AG04449 (cell line): ENCODE measurements around the gene SARM1.
"Not testable (repeated sequence)": the region's sequence is repeated elsewhere in the genome, so short reads cannot be mapped to it uniquely, and the experiment has no call there.

Experiments used
- CTCF ChIA-PET: fragments of 350-600 bp; formaldehyde crosslinking; extraction: SDS; loops from one replicate; lab custom pipeline; 2021; ENCODE audit warnings: antibody characterized with exemption; lab: Yijun Ruan, JAX
- POLR2A ChIA-PET: fragments of 400-600, 350-600 bp; formaldehyde crosslinking; extraction: SDS; loops from one replicate; lab custom pipeline; 2020; ENCODE audit warnings: antibody characterized with exemption, inconsistent platforms; lab: Yijun Ruan, JAX
- DNase-seq: peaks from one replicate; pipeline ENCODE4 v3.0.0-alpha.2; 2010; ENCODE audit warnings: low read depth, low spot score
- H3K4me3 ChIP-seq: 2 replicates; pipeline ENCODE4 v1.5.1; 2011; ENCODE audit warnings: low read depth, mild to moderate bottlenecking, control low read depth, low read length
- TF ChIP-seq, protein P1 (sequence below): IDR thresholded peaks from one replicate; pipeline ENCODE4 v1.5.1; 2011; ENCODE audit warnings: mild to moderate bottlenecking, moderate library complexity, low read length, control low read depth, inconsistent platforms; ENCODE audit not compliant: insufficient read depth; ENCODE audit errors: missing control alignments

Gene SARM1

DNA sequence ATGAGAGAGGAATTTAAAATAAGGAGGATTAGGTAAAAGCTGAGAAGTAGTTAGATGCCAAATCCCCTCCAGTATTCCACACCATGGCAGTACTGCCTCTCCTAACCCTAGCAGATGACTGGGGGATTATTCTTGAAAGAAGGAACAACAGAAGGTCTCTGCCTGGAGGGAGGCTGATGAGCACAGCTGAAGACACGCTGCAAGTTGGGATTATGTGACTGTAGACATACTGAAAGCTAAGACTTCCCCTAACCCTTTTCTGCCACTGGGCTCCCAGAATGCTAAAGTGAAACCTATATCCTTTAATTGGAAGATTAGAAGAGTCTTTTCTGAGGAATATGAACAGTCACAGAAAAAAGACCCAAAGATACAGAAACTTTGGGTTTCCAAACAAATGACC is 62.2 kb downstream of the SARM1 start:
- TF ChIP-seq, protein P1, sequence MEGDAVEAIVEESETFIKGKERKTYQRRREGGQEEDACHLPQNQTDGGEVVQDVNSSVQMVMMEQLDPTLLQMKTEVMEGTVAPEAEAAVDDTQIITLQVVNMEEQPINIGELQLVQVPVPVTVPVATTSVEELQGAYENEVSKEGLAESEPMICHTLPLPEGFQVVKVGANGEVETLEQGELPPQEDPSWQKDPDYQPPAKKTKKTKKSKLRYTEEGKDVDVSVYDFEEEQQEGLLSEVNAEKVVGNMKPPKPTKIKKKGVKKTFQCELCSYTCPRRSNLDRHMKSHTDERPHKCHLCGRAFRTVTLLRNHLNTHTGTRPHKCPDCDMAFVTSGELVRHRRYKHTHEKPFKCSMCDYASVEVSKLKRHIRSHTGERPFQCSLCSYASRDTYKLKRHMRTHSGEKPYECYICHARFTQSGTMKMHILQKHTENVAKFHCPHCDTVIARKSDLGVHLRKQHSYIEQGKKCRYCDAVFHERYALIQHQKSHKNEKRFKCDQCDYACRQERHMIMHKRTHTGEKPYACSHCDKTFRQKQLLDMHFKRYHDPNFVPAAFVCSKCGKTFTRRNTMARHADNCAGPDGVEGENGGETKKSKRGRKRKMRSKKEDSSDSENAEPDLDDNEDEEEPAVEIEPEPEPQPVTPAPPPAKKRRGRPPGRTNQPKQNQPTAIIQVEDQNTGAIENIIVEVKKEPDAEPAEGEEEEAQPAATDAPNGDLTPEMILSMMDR = no peak
- H3K4me3 ChIP-seq = no peak overlapping the region
- no peak for DNase-seq
- POLR2A ChIA-PET = no interaction called here
- CTCF ChIA-PET = interaction anchor here (4.5 kb wide), 1 partner anchor 17 kb away, joined by 16 read pairs; no protein-coding TSS in a partner anchor

DNA sequence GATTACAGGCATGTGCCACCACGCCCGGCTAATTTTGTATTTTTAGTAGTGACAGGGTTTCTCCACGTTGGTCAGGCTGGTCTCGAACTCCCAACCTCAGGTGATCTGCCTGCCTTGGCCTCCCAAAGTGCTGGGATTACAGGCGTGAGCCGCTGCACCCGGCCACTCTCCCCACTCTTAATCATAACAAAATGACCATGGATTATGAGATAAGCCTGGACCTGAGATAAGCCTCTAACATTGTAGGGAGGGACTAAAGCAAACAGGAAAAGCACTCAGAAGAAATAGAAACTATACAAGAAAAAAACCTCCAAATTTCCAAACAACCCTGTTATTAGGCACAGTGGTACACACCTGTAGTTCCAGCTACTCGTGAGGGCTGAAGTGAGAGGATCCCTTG is 62.8 kb downstream of the SARM1 start:
- POLR2A ChIA-PET, H3K4me3 ChIP-seq, DNase-seq: not testable (repeated sequence)
- CTCF ChIA-PET = interaction anchor here (4.5 kb wide), 1 partner anchor 17 kb away, joined by 16 read pairs; no protein-coding TSS in a partner anchor

DNA sequence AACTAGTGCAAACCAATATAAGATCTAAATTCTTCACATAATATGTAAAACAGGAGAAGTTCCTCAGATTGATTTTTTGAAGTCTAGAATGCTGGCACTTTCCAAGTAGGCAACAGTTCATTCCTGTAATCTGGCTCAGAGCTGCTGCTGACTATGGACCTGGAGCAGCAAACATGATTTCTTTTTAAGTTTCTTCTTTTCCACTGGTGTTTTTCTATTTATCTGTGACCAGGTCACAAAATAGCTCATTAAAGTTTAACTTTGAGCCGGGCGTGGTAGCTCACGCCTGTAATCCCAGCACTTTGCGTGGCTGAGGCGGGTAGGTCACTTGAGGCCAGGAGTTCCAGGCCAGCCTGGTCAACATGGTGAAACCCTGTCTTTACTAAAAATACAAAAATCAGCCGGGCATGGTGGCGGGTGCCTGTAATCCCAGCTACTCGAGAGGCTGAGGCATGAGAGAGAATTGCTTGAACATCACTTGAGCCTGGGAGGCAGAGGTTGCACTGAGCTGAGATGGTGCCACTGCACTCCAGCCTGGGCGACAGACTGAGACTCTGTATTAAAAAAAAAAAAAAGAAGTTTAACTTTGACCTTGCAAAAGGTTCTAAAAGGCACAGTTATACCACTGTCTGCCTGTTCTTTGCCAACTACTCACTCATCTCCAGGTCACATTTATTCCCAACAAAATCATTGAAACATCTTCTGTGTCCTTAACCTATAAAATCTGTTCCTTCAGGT is 72.6 kb downstream of the SARM1 start:
- CTCF ChIA-PET = interaction anchor here (0.8 kb wide), 1 partner anchor 8 kb away, joined by 3 read pairs; no protein-coding TSS in a partner anchor
- no peak overlapping the region for H3K4me3 ChIP-seq
- POLR2A ChIA-PET = no interaction called here
- DNase-seq = no peak
- TF ChIP-seq, protein P1 = no peak

DNA sequence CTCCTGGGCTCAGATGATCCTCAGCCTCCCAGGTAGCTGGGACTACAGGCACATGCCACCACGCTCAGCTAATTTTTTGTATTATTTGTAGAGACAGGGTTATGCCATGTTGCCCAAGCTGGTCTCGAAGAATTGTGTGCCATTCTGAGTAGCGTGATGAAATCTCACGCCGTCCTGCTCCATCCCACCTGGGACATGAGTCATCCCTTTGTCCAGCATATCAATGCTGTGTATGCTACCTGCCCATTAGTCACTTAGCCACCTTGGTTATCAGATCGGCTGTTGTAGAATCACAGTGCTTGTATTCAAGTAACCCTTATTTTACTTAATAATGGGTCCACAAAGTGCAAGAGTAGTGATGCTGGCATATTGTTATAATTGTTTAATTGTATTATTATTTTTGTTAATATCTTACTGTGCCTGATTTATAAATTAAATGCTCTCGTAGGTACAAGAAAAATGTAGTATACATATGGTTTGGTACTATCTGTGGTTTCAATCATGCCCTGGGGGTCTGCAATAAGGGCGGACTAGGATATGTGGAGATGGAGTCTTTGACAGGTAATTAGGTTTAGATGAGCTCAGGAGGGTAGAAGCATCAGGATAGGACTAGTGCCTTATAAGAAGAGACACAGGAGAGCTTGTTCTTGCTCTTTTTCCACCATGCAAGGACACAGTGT is 75.4 kb downstream of the SARM1 start:
- CTCF ChIA-PET = interaction anchor here (1.5 kb wide), 1 partner anchor 30 kb away, joined by 5 read pairs; no protein-coding TSS in a partner anchor
- TF ChIP-seq, protein P1 = no peak
- no peak overlapping the region for H3K4me3 ChIP-seq
- DNase-seq = no peak
- POLR2A ChIA-PET = no interaction called here

DNA sequence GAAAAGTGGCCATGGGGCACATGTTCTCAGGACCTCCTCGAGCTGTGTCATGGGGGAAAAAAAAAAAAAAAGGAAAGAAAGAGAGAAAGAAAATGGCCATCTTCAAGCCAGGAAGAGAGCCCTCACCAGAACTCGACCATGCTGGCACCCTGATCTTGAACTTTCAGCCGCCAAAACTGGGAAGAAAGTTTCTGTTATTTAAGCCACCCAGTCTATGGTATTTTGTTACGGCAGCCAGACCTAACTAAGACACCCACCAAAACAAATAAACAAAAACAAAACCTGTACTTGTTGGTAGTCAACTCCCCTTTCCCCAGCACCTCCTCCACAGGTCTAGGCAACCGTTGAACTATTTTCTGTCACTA is 75.9 kb downstream of the SARM1 start:
- ChIA-PET POLR2A (no interaction called here), CTCF (interaction anchor here (1.2 kb wide), 1 partner anchor 100 kb away, joined by 3 read pairs; no protein-coding TSS in a partner anchor)
- DNase-seq = no peak
- TF ChIP-seq, protein P1 = no peak
- no peak overlapping the region for H3K4me3 ChIP-seq

DNA sequence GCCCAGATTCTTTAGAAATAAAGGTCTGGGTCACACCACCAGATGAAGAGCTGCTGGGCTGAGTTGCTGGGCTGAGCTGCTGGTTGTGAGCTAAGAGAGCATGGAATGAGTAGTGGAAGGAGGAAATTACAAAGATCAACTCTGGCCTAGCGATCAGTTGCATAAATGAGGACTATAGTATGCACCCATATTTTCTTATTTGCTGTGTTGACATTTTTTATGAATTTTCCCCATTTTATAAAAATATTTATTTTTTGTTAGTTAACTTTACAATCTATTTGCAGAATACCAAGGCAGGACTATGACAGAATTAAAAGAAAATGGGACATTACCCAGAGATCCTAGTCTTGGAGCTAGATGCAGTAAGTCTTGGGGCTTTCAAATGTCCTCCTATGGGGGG is 78.4 kb downstream of the SARM1 start:
- DNase-seq = no peak
- H3K4me3 ChIP-seq = no peak overlapping the region
- TF ChIP-seq, protein P1 = no peak
- POLR2A ChIA-PET = no interaction called here
- CTCF ChIA-PET = interaction anchor here (0.7 to 0.8 kb wide), 2 partner anchors 33 kb away, joined by 3 read pairs; no protein-coding TSS in a partner anchor
